GM12878 (cell line): ENCODE results near the gene PARN. TPM values are rescaled to one million over a fixed set of nuclear protein-coding genes. Genes with fewer than 3 reads are reported as not detected.

Experiments
- BCLAF1 ChIP-seq: fragments of 450-650 bp; IDR thresholded peaks from 2 replicates; pipeline ENCODE4 v1.6.1; 2017; ENCODE audit warnings: antibody characterized with exemption, mild to moderate bottlenecking, moderate library complexity
- CBX5 ChIP-seq: sonication (generic); IDR thresholded peaks from 2 replicates; pipeline ENCODE4 v1.6.1; 2016; ENCODE audit warnings: low read depth, moderate library complexity, mild to moderate bottlenecking, inconsistent platforms
- HCFC1 ChIP-seq: fragments of 150-350 bp; IDR thresholded peaks from 2 replicates; pipeline ENCODE4 v1.6.1; 2014; ENCODE audit warnings: low read length
- KDM1A ChIP-seq: fragments of 200-600 bp; sonication (generic); IDR thresholded peaks from 2 replicates; pipeline ENCODE4 v1.6.1; 2016; ENCODE audit warnings: borderline replicate concordance
- NBN ChIP-seq: fragments of 450-650 bp; IDR thresholded peaks from 2 replicates; pipeline ENCODE4 v1.6.1; 2016
- NR2F1 ChIP-seq: fragments of 450-650 bp; conservative IDR thresholded peaks from 2 replicates; pipeline ENCODE4 v1.6.1; 2017; ENCODE audit warnings: mild to moderate bottlenecking
- polyA plus RNA-seq, 11 experiments: library from polyadenylated mRNA; depleted of rRNA in 4 of 11; unstranded in 6 of 11; stranded (reverse) in 5 of 11; fragments of >200 nt; fragmentation: Nextera tagmentation in 4 of 11; fragmentation: Illumina TruSeq in 1 of 11; extraction: Ambion mirVana in 4 of 11; extraction: Trizol in 1 of 11; gene quantifications; 1 replicate in 1 of 11; 2 replicates in 10 of 11; pipeline versions ENCODE4 v1.2.1 to v1.2.3, GENCODE V29; 2011 to 2016; ENCODE audit warnings: inconsistent platforms in 2 of 11, missing spikeins in 2 of 11, low read depth in 1 of 11
- total RNA-seq, 4 experiments: library from RNA; depleted of rRNA in 3 of 4; stranded (reverse); fragments of >200 nt in 3 of 4; fragmentation: Illumina TruSeq in 1 of 4; extraction: Trizol in 1 of 4; gene quantifications; 2 replicates each; pipeline versions ENCODE4 v1.2.1 to v1.2.3, GENCODE V29; 2013 to 2021
- TF ChIP-seq, protein P1 (sequence below): fragments of 450-650 bp; IDR thresholded peaks from 2 replicates; pipeline ENCODE4 v1.6.1; 2017; ENCODE audit warnings: mild to moderate bottlenecking, moderate library complexity
- TF ChIP-seq, protein P2 (sequence below): IDR thresholded peaks from 2 replicates; pipeline ENCODE4 v1.6.1; 2012; ENCODE audit warnings: improper control_type of control experiment, low read depth, low read length; ENCODE audit not compliant: insufficient replicate concordance

The PARN gene
- total and polyA plus RNA-seq, 10 of the 15 experiments (the other 5 are each of a cell fraction or from before 2014, with no cell fraction given), result 15.6 to 77.3 (median 47.7) TPM

GRCh38 chr16:14560523-14560922 is 69.5 kb downstream of the PARN start (continued):
- TF ChIP-seq, protein P1, sequence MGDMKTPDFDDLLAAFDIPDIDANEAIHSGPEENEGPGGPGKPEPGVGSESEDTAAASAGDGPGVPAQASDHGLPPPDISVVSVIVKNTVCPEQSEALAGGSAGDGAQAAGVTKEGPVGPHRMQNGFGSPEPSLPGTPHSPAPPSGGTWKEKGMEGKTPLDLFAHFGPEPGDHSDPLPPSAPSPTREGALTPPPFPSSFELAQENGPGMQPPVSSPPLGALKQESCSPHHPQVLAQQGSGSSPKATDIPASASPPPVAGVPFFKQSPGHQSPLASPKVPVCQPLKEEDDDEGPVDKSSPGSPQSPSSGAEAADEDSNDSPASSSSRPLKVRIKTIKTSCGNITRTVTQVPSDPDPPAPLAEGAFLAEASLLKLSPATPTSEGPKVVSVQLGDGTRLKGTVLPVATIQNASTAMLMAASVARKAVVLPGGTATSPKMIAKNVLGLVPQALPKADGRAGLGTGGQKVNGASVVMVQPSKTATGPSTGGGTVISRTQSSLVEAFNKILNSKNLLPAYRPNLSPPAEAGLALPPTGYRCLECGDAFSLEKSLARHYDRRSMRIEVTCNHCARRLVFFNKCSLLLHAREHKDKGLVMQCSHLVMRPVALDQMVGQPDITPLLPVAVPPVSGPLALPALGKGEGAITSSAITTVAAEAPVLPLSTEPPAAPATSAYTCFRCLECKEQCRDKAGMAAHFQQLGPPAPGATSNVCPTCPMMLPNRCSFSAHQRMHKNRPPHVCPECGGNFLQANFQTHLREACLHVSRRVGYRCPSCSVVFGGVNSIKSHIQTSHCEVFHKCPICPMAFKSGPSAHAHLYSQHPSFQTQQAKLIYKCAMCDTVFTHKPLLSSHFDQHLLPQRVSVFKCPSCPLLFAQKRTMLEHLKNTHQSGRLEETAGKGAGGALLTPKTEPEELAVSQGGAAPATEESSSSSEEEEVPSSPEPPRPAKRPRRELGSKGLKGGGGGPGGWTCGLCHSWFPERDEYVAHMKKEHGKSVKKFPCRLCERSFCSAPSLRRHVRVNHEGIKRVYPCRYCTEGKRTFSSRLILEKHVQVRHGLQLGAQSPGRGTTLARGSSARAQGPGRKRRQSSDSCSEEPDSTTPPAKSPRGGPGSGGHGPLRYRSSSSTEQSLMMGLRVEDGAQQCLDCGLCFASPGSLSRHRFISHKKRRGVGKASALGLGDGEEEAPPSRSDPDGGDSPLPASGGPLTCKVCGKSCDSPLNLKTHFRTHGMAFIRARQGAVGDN, result no peak
- TF ChIP-seq NBN, result no peak
- TF ChIP-seq NR2F1, result no peak
- no peak for TF ChIP-seq KDM1A
- TF ChIP-seq HCFC1, result no peak
- no peak for TF ChIP-seq BCLAF1
- TF ChIP-seq, protein P2, sequence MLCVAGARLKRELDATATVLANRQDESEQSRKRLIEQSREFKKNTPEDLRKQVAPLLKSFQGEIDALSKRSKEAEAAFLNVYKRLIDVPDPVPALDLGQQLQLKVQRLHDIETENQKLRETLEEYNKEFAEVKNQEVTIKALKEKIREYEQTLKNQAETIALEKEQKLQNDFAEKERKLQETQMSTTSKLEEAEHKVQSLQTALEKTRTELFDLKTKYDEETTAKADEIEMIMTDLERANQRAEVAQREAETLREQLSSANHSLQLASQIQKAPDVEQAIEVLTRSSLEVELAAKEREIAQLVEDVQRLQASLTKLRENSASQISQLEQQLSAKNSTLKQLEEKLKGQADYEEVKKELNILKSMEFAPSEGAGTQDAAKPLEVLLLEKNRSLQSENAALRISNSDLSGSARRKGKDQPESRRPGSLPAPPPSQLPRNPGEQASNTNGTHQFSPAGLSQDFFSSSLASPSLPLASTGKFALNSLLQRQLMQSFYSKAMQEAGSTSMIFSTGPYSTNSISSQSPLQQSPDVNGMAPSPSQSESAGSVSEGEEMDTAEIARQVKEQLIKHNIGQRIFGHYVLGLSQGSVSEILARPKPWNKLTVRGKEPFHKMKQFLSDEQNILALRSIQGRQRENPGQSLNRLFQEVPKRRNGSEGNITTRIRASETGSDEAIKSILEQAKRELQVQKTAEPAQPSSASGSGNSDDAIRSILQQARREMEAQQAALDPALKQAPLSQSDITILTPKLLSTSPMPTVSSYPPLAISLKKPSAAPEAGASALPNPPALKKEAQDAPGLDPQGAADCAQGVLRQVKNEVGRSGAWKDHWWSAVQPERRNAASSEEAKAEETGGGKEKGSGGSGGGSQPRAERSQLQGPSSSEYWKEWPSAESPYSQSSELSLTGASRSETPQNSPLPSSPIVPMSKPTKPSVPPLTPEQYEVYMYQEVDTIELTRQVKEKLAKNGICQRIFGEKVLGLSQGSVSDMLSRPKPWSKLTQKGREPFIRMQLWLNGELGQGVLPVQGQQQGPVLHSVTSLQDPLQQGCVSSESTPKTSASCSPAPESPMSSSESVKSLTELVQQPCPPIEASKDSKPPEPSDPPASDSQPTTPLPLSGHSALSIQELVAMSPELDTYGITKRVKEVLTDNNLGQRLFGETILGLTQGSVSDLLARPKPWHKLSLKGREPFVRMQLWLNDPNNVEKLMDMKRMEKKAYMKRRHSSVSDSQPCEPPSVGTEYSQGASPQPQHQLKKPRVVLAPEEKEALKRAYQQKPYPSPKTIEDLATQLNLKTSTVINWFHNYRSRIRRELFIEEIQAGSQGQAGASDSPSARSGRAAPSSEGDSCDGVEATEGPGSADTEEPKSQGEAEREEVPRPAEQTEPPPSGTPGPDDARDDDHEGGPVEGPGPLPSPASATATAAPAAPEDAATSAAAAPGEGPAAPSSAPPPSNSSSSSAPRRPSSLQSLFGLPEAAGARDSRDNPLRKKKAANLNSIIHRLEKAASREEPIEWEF, result no peak
- TF ChIP-seq CBX5, result no peak
